Measurements from ENCODE around the gene GMNN.

The GMNN gene

GRCh38 chr6:24807584-24807983, 32.8 kb downstream of the GMNN start:
- DNase-seq (ENCODE audit: low spot score): no peak

- no peak for DNase-seq (ENCODE audit: low spot score)
These were observed 35.0 kb downstream of the GMNN start for GRCh38 chr6:24809728-24810127.

- DNase-seq (ENCODE audit: low spot score): no peak
These were observed 43.6 kb downstream of the GMNN start for GRCh38 chr6:24818346-24818745.

- no peak for DNase-seq (ENCODE audit: low spot score)
These were observed 47.2 kb downstream of the GMNN start for GRCh38 chr6:24821860-24822444.

- DNase-seq (ENCODE audit: low spot score): no peak
These were observed 48.0 kb downstream of the GMNN start for GRCh38 chr6:24822696-24823095.

- DNase-seq (ENCODE audit: low spot score): no peak
These were observed 48.4 kb downstream of the GMNN start for GRCh38 chr6:24823185-24823584.

- DNase-seq (ENCODE audit: low spot score): no peak
These were observed 49.6 kb downstream of the GMNN start for GRCh38 chr6:24824142-24824938.

- no peak for DNase-seq (ENCODE audit: low spot score)
These were observed 50.4 kb downstream of the GMNN start for GRCh38 chr6:24825130-24825630.

- DNase-seq (ENCODE audit: low spot score): no peak
These were observed 52.4 kb downstream of the GMNN start for GRCh38 chr6:24827162-24827561.

- no peak for DNase-seq (ENCODE audit: low spot score)
These were observed 53.2 kb downstream of the GMNN start for GRCh38 chr6:24827970-24828369.

- DNase-seq (ENCODE audit: low spot score): no peak
These were observed 54.9 kb downstream of the GMNN start for GRCh38 chr6:24829657-24830056.

GRCh38 chr6:24831771-24832716, 57.3 kb downstream of the GMNN start:
- no peak for DNase-seq (ENCODE audit: low spot score)

- DNase-seq (ENCODE audit: low spot score): no peak
These were observed 58.1 kb downstream of the GMNN start for GRCh38 chr6:24832794-24833193.

- no peak for DNase-seq (ENCODE audit: low spot score)
These were observed 59.1 kb downstream of the GMNN start for GRCh38 chr6:24833711-24834386.

Measured in NAMALWA (cell line).